ENCODE results near the gene B3GAT1.

GRCh38 chr11:134334796-134335571 lies 77.1 kb downstream of the B3GAT1 start:
- no peak for TF ChIP-seq POLR2A (IDR thresholded peaks at IDR 0.05)
- no peak for TF ChIP-seq CTCF (IDR thresholded peaks at IDR 0.05)
